ENCODE measurements around the gene PRPH.
A peak's percentile ranks its signal among the peaks of the same experiment; 100 is the strongest.

PRPH gene

GRCh38 chr12:49322708-49323523 is 28.0 kb downstream of the PRPH start, which contains the start of gene TROAP:
Gene TROAP (plus strand): TSS chr12:49323255. CDS start chr12:49323609, 354 bp downstream.
- CTCF ChIA-PET = interaction anchor here (1.2 to 6.5 kb wide), 9 partner anchors 12 to 257 kb away, joined by 3 to 89 read pairs (median 11); partner anchors contain the start of genes C1QL4 and DNAJC22
- POLR2A ChIA-PET = interaction anchor here (0.5 to 1.2 kb wide), 8 partner anchors 9 to 418 kb away, joined by 3 to 5 read pairs (median 4); partner anchors contain the start of gene TMBIM6

GRCh38 chr12:49323524-49324097 is 28.7 kb downstream of the PRPH start:
- no peak for TF ChIP-seq CTCF (IDR thresholded peaks at IDR 0.05; ENCODE audit: insufficient read depth, low read length, missing control alignments)
- peak overlapping the region; percentile 78 for H3K4me3 ChIP-seq (ENCODE audit: low read depth, low read length)
- ChIA-PET CTCF (interaction anchor here (1.2 to 6.5 kb wide), 7 partner anchors 12 to 257 kb away, joined by 4 to 89 read pairs (median 11); partner anchors contain the start of genes C1QL4 and DNAJC22), POLR2A (interaction anchor here (0.7 to 1.2 kb wide), 3 partner anchors 8 to 418 kb away, joined by 3 to 5 read pairs (median 5); partner anchors contain the start of gene TMBIM6)
- no peak for DNase-seq (ENCODE audit: low read depth, low spot score)

More at GRCh38 chr12:49322708-49323523, 28.0 kb downstream of the PRPH start, which contains the start of gene TROAP:
- DNase-seq (ENCODE audit: low read depth, low spot score) = peak; percentile 80
- TF ChIP-seq CTCF (IDR thresholded peaks at IDR 0.05; ENCODE audit: insufficient read depth, low read length, missing control alignments) = no peak
- H3K4me3 ChIP-seq (ENCODE audit: low read depth, low read length) = peak within 1 kb of the TSS; percentile 78

GRCh38 chr12:49325606-49326005 is 30.7 kb downstream of the PRPH start:
- ChIA-PET POLR2A (interaction anchor here (0.6 kb wide), 1 partner anchor 357 kb away, joined by 3 read pairs; no protein-coding TSS in a partner anchor), CTCF (interaction anchor here (0.6 to 6.5 kb wide), 8 partner anchors 10 to 255 kb away, joined by 3 to 89 read pairs (median 6); partner anchors contain the start of genes C1QL4 and DNAJC22)
- no peak for DNase-seq (ENCODE audit: low read depth, low spot score)
- H3K4me3 ChIP-seq (ENCODE audit: low read depth, low read length) = no peak overlapping the region
- TF ChIP-seq CTCF (IDR thresholded peaks at IDR 0.05; ENCODE audit: insufficient read depth, low read length, missing control alignments) = no peak

GRCh38 chr12:49327368-49327767 is 32.4 kb downstream of the PRPH start:
- ChIA-PET CTCF (no interaction called here), POLR2A (no interaction called here)
- no peak for DNase-seq (ENCODE audit: low read depth, low spot score)
- TF ChIP-seq CTCF (IDR thresholded peaks at IDR 0.05; ENCODE audit: insufficient read depth, low read length, missing control alignments) = no peak
- no peak overlapping the region for H3K4me3 ChIP-seq (ENCODE audit: low read depth, low read length)

- no peak for TF ChIP-seq CTCF (IDR thresholded peaks at IDR 0.05; ENCODE audit: insufficient read depth, low read length, missing control alignments)
- ChIA-PET POLR2A (no interaction called here), CTCF (interaction anchor here (12.8 kb wide), 1 partner anchor 25 kb away, joined by 424 read pairs; the partner anchor contains the start of gene DNAJC22)
These were observed 32.9 kb downstream of the PRPH start for GRCh38 chr12:49327887-49328286.

More at GRCh38 chr12:49327887-49328286, 32.9 kb downstream of the PRPH start:
- no peak overlapping the region for H3K4me3 ChIP-seq (ENCODE audit: low read depth, low read length)
- no peak for DNase-seq (ENCODE audit: low read depth, low spot score)
